ENCODE results near the gene SLC35G1.
A peak's percentile ranks its signal among the peaks of the same experiment; 100 is the strongest.

The SLC35G1 gene

GRCh38 chr10:93854975-93855374 lies 38.8 kb upstream of the SLC35G1 start:
- no peak for DNase-seq (ENCODE audit: low read depth)
- H3K4me3 ChIP-seq (ENCODE audit: low read depth, low read length): no peak overlapping the region
- TF ChIP-seq CTCF (IDR thresholded peaks at IDR 0.05; ENCODE audit: control insufficient read depth, extremely low read depth, insufficient read depth): no peak

GRCh38 chr10:93856349-93857145 lies 37.2 kb upstream of the SLC35G1 start:
- no peak for DNase-seq (ENCODE audit: low read depth)
- TF ChIP-seq CTCF (IDR thresholded peaks at IDR 0.05; ENCODE audit: control insufficient read depth, extremely low read depth, insufficient read depth): no peak
- H3K4me3 ChIP-seq (ENCODE audit: low read depth, low read length): no peak overlapping the region

- TF ChIP-seq CTCF (IDR thresholded peaks at IDR 0.05; ENCODE audit: control insufficient read depth, extremely low read depth, insufficient read depth): peak; percentile 32; the same call in 1 of the 2 replicates
- H3K4me3 ChIP-seq (ENCODE audit: low read depth, low read length): no peak overlapping the region
- DNase-seq (ENCODE audit: low read depth): no peak
Observed at GRCh38 chr10:93859049-93859655, 34.6 kb upstream of the SLC35G1 start.

GRCh38 chr10:93861825-93862224 lies 32.0 kb upstream of the SLC35G1 start:
- DNase-seq (ENCODE audit: low read depth): no peak
- TF ChIP-seq CTCF (IDR thresholded peaks at IDR 0.05; ENCODE audit: control insufficient read depth, extremely low read depth, insufficient read depth): no peak
- H3K4me3 ChIP-seq (ENCODE audit: low read depth, low read length): no peak overlapping the region

GRCh38 chr10:93865794-93866425 lies 27.9 kb upstream of the SLC35G1 start:
- no peak for DNase-seq (ENCODE audit: low read depth)
- TF ChIP-seq CTCF (IDR thresholded peaks at IDR 0.05; ENCODE audit: control insufficient read depth, extremely low read depth, insufficient read depth): no peak
- no peak overlapping the region for H3K4me3 ChIP-seq (ENCODE audit: low read depth, low read length)

- no peak for DNase-seq (ENCODE audit: low read depth)
- no peak for TF ChIP-seq CTCF (IDR thresholded peaks at IDR 0.05; ENCODE audit: control insufficient read depth, extremely low read depth, insufficient read depth)
- no peak overlapping the region for H3K4me3 ChIP-seq (ENCODE audit: low read depth, low read length)
Observed at GRCh38 chr10:93867525-93867924, 26.3 kb upstream of the SLC35G1 start.
